Psoas muscle (tissue), 8 donors: ENCODE measurements around the gene COL23A1. TPM values are rescaled to one million over a fixed set of nuclear protein-coding genes. Genes with fewer than 3 reads are reported as not detected.

Source experiments
- ATAC-seq, 4 donors: fragments of 200-7000 bp; cut with Tn5 transposase; one replicate each; pipeline ENCODE4 v1.9.1; 2020; ENCODE audit warnings: moderate library complexity in 3 of 4, mild to moderate bottlenecking in 2 of 4
- DNase-seq, 2 donors: peaks; one replicate each; pipeline ENCODE4 v3.0.0-alpha.2; 2020
- H3K27ac ChIP-seq: fragments of 200-600 bp; one replicate; pipeline ENCODE4 v1.8.0; 2022
- H3K27me3 ChIP-seq, 3 donors: fragments of 200-600 bp in 1 of 3; one replicate each; pipeline versions ENCODE4 v1.6.1 to v1.8.0; 2013 to 2022; ENCODE audit warnings: low read length in 2 of 3, mild to moderate bottlenecking in 2 of 3, moderate library complexity in 1 of 3; ENCODE audit not compliant: insufficient read depth in 3 of 3
- H3K36me3 ChIP-seq, 2 donors: fragments of 200-600 bp in 1 of 2; one replicate each; pipeline versions ENCODE4 v1.6.1 to v1.8.0; 2013 to 2022; ENCODE audit warnings: low read depth in 1 of 2, mild to moderate bottlenecking in 1 of 2, moderate library complexity in 1 of 2; ENCODE audit not compliant: insufficient read depth in 1 of 2
- H3K4me1 ChIP-seq: fragments of 200-600 bp; one replicate; pipeline ENCODE4 v1.8.0; 2022
- H3K4me3 ChIP-seq: fragments of 200-600 bp; one replicate; pipeline ENCODE4 v1.8.0; 2022; ENCODE audit warnings: mild to moderate bottlenecking
- H3K9me3 ChIP-seq: fragments of 200-600 bp; one replicate; pipeline ENCODE4 v1.8.0; 2022
- CTCF ChIP-seq: fragments of 200-600 bp; IDR thresholded peaks from one replicate; pipeline ENCODE4 v1.8.0; 2022; ENCODE audit warnings: antibody characterized with exemption
- WGBS, 3 donors: extraction: QIAGEN DNeasy Blood & Tissue Kit; methylation state at CpG; one replicate each; pipeline versions ENCODE4 v1.1.6 to v1.1.7; 2013; 5-methylcytosine and 5-hydroxymethylcytosine counted together
- intact Hi-C, 2 donors: fragments of 100-400 bp; cut with DNase I; formaldehyde crosslinking; loops; one replicate each; pipeline versions ENCODE4 v1.11.0 to v1.14.2; 2022
- polyA plus RNA-seq, 3 donors: library from polyadenylated mRNA; stranded (reverse); fragments of 200-250 nt; gene quantifications; one replicate each; pipeline ENCODE4 v1.2.3, GENCODE V29; 2013
- total RNA-seq, 4 donors: library from RNA; stranded (reverse); fragmentation: NEBNext Ultra II Directional in 2 of 4; extraction: Animal tissue kit (Norgen Biotek cat#: 25700) in 2 of 4; gene quantifications; one replicate each; pipeline versions ENCODE4 v1.2.1 to v1.2.4, GENCODE V29; 2021 to 2023
- donor health status: healthy with polysubstance abuse.
- donor health status: DM: no; HTN: no; CAD: no; lungs with moderate emphysema.
- donor health status: Bipolar disorder and iron deficiency.
- donor health status: healthy.
- donor health status: DM: yes; HTN: yes; CAD: no.
- donor health status: DM: no; HTN: no; CAD: no.
- donor health status: DM: no; HTN: no; CAD: no.
- donor health status: DM: yes; HTN: yes; CAD: no.

COL23A1 gene
- total and polyA plus RNA-seq, 7 donors = 0.66 to 3.0 (median 1.2) TPM

- Histone ChIP-seq H3K4me1 (no peaks in the 10 kb centered on the region), H3K27ac (no peak overlapping the region), H3K36me3 (no peaks in the 10 kb centered on the region), H3K4me3 (no peak overlapping the region), H3K27me3 (peaks cover 0 to 4% (median 0%) of the 10 kb centered on the region in 3 donors), H3K9me3 (no peaks in the 10 kb centered on the region)
- DNase-seq (peak in 1 of 2 donors; percentile 28), ATAC-seq (no peak)
- intact Hi-C loops = no loop called here
- WGBS, 3 donors = 68 to 79% (median 74%) methylated on average over 11 of the region's 11 CpGs
- no peak for TF ChIP-seq CTCF
These were observed 58.4 kb downstream of the COL23A1 start for GRCh38 chr5:178531786-178532185.

GRCh38 chr5:178530526-178530925 lies 59.7 kb downstream of the COL23A1 start:
- Histone ChIP-seq H3K9me3 (no peaks in the 10 kb centered on the region), H3K27me3 (peaks cover 0 to 4% (median 0%) of the 10 kb centered on the region in 3 donors), H3K36me3 (no peaks in the 10 kb centered on the region), H3K27ac (no peak overlapping the region), H3K4me3 (no peak overlapping the region), H3K4me1 (no peaks in the 10 kb centered on the region)
- 85 to 94% (median 86%) methylated on average over 7 of the region's 7 CpGs for WGBS, 3 donors
- intact Hi-C loops = no loop called here
- peak in 1 of 2 donors; percentile 23 for DNase-seq
- no peak for TF ChIP-seq CTCF
- no peak for ATAC-seq

GRCh38 chr5:178529080-178529479 lies 61.1 kb downstream of the COL23A1 start:
- 49 to 62% (median 50%) methylated on average over 11 of the region's 11 CpGs for WGBS, 3 donors
- no peak overlapping the region for H3K27ac ChIP-seq
- H3K9me3 ChIP-seq = no peaks in the 10 kb centered on the region
- H3K4me1 ChIP-seq = no peaks in the 10 kb centered on the region
- no peak overlapping the region for H3K4me3 ChIP-seq
- TF ChIP-seq CTCF = no peak
- peak in 1 of 4 donors; percentile 37 for ATAC-seq
- no peaks in the 10 kb centered on the region for H3K36me3 ChIP-seq
- intact Hi-C loops = no loop called here
- DNase-seq = no peak
- peaks cover 0 to 4% (median 0%) of the 10 kb centered on the region in 3 donors for H3K27me3 ChIP-seq

GRCh38 chr5:178527458-178528307 lies 62.5 kb downstream of the COL23A1 start:
- H3K27me3 ChIP-seq = peaks cover 0 to 4% (median 0%) of the 10 kb centered on the region in 3 donors
- ATAC-seq = peak; percentile 54 to 97 (median 94)
- no peak for TF ChIP-seq CTCF
- no peaks in the 10 kb centered on the region for H3K4me1 ChIP-seq
- peak; percentile 62 to 86 for DNase-seq
- WGBS, 3 donors = 38 to 57% (median 43%) methylated on average over 18 of the region's 18 CpGs
- H3K9me3 ChIP-seq = no peaks in the 10 kb centered on the region
- no peak overlapping the region for H3K27ac ChIP-seq
- intact Hi-C loops = no loop called here
- H3K36me3 ChIP-seq = no peaks in the 10 kb centered on the region
- H3K4me3 ChIP-seq = no peak overlapping the region
